Activated CD4-positive, alpha-beta T cell treated with anti-CD3 and anti-CD28 coated beads for 36 hours (primary cell): ENCODE data around the gene CHST9. TPM values are rescaled to one million over a fixed set of nuclear protein-coding genes. Genes with fewer than 3 reads are reported as not detected.

Experiments used
- ATAC-seq: fragments of 200-7000 bp; cut with Tn5 transposase; one replicate; pipeline ENCODE4 v1.10.0; 2021; ENCODE audit warnings: mild to moderate bottlenecking, moderate library complexity
- CTCF ChIA-PET: fragments of 350-600 bp; sonication (Branson Sonifier 250); formaldehyde crosslinking; loops from one replicate; lab custom pipeline; 2021; ENCODE audit warnings: antibody characterized with exemption; lab: Charles Lee
- POLR2A ChIA-PET: fragments of 350-600 bp; sonication (Branson Sonifier 250); formaldehyde crosslinking; loops from one replicate; lab custom pipeline; 2021; ENCODE audit warnings: antibody characterized with exemption, inconsistent platforms; lab: Charles Lee
- DNase-seq: peaks from one replicate; pipeline ENCODE4 v3.0.0-alpha.2; 2020
- H3K27ac Mint-ChIP-seq: one replicate; pipeline ENCODE4 v1.8.0; 2021; ENCODE audit warnings: mixed read lengths
- H3K27me3 Mint-ChIP-seq: one replicate; pipeline ENCODE4 v1.8.0; 2021; ENCODE audit warnings: mixed read lengths
- H3K36me3 Mint-ChIP-seq: one replicate; pipeline ENCODE4 v1.8.0; 2021; ENCODE audit warnings: low read depth, mixed read lengths
- H3K4me1 Mint-ChIP-seq: one replicate; pipeline ENCODE4 v1.8.0; 2021; ENCODE audit warnings: mixed read lengths
- H3K4me3 Mint-ChIP-seq: one replicate; pipeline ENCODE4 v1.8.0; 2021; ENCODE audit warnings: mild to moderate bottlenecking, moderate library complexity, mixed read lengths
- H3K9me3 Mint-ChIP-seq: one replicate; pipeline ENCODE4 v1.8.0; 2021; ENCODE audit warnings: low read depth, mixed read lengths
- intact Hi-C, 2 experiments: fragments of 100-400 bp; cut with DNase I in 1 of 2; cut with micrococcal nuclease in 1 of 2; formaldehyde crosslinking; loops; one replicate each; pipeline versions ENCODE4 v1.14.2 to v1.15.1; 2022 to 2024; cut with DNase I, micrococcal nuclease
- total RNA-seq, 2 experiments: library from RNA; stranded (reverse); gene quantifications; one replicate each; pipeline ENCODE4 v1.2.3, GENCODE V29; 2021

CHST9 gene
- total RNA-seq, 2 experiments from 2014 or later = not detected

GRCh38 chr18:27206411-27206810 lies 21.3 kb upstream of the CHST9 start:
- ChIA-PET POLR2A (no interaction called here), CTCF (no interaction called here)
- no peak overlapping the region for H3K4me3 Mint-ChIP-seq

DNA sequence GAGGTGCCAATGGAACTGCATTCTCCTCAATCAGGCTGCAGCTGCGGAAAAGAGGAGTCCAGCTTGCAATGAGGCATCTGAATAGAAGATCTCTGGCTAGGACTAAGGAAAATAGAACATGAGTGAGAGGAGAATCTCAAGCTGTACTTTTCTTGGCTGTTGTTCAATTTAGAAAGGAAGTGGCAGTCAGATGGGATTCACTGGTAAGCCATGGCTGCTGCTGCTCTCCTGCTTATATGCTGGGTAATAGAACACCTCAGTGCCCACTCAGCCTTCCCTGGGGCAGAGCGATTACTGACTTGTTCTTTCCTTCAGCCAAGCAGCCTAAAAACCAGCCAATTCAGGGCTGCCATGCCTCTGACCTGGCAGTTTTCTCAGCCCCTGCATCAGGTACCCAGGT lies 17.6 kb upstream of the CHST9 start:
- peaks cover 4% of the 10 kb centered on the region for H3K9me3 Mint-ChIP-seq
- CTCF ChIA-PET = interaction anchor here (0.8 kb wide), 1 partner anchor 38 kb away, joined by 3 read pairs; no protein-coding TSS in a partner anchor

More at GRCh38 chr18:27206411-27206810, 21.3 kb upstream of the CHST9 start:
- Mint-ChIP-seq H3K27me3 (no peaks in the 10 kb centered on the region), H3K4me1 (no peaks in the 10 kb centered on the region), H3K9me3 (peaks cover 5% of the 10 kb centered on the region), H3K36me3 (no peaks in the 10 kb centered on the region), H3K27ac (no peak overlapping the region)
- ATAC-seq = no peak
- intact Hi-C loops = no loop called here
- no peak for DNase-seq

DNA sequence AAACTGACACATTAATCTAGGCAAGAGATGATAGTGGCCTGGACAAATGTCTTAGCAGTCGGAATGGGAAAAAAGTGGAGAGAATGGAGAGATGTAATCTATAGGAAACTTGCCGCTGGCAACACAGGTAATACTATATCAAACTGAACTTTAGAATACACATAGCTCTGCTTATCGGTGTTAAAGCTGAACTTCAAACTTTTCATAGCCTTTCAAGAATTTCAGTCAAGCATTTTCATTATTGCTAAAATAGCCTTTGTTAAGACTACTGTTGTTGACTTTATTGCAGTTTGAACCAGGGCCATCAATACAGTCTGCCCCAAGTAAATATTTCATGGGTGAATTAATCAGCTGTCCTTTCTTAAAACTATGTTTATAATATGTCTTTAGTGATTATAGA lies 12.9 kb upstream of the CHST9 start:
- ChIA-PET CTCF (no interaction called here), POLR2A (no interaction called here)
- no peak overlapping the region for H3K27ac Mint-ChIP-seq
- H3K4me1 Mint-ChIP-seq = no peaks in the 10 kb centered on the region
- intact Hi-C loops = no loop called here
- no peaks in the 10 kb centered on the region for H3K36me3 Mint-ChIP-seq
- H3K27me3 Mint-ChIP-seq = no peaks in the 10 kb centered on the region
- ATAC-seq (no peak), DNase-seq (no peak)
- H3K9me3 Mint-ChIP-seq = peaks cover 7% of the 10 kb centered on the region
- no peak overlapping the region for H3K4me3 Mint-ChIP-seq

More for the DNA sequence above, 17.6 kb upstream of the CHST9 start:
- intact Hi-C loops = no loop called here
- no peak for ATAC-seq
- H3K27ac Mint-ChIP-seq = no peak overlapping the region
- no peaks in the 10 kb centered on the region for H3K36me3 Mint-ChIP-seq
- H3K27me3 Mint-ChIP-seq = no peaks in the 10 kb centered on the region
- no peak overlapping the region for H3K4me3 Mint-ChIP-seq
- POLR2A ChIA-PET = no interaction called here
- no peak for DNase-seq
- no peaks in the 10 kb centered on the region for H3K4me1 Mint-ChIP-seq

GRCh38 chr18:27188309-27188708 lies 3.2 kb upstream of the CHST9 start:
- intact Hi-C loops = no loop called here
- CTCF ChIA-PET = no interaction called here
- peaks cover 25% of the 10 kb centered on the region for H3K27me3 Mint-ChIP-seq
- POLR2A ChIA-PET = no interaction called here
- ATAC-seq (no peak), DNase-seq (no peak)
- peaks cover 5% of the 10 kb centered on the region for H3K9me3 Mint-ChIP-seq
- no peak overlapping the region for H3K27ac Mint-ChIP-seq
- H3K4me1 Mint-ChIP-seq = peaks cover 2% of the 10 kb centered on the region
- H3K4me3 Mint-ChIP-seq = no peak overlapping the region
- no peaks in the 10 kb centered on the region for H3K36me3 Mint-ChIP-seq

DNA sequence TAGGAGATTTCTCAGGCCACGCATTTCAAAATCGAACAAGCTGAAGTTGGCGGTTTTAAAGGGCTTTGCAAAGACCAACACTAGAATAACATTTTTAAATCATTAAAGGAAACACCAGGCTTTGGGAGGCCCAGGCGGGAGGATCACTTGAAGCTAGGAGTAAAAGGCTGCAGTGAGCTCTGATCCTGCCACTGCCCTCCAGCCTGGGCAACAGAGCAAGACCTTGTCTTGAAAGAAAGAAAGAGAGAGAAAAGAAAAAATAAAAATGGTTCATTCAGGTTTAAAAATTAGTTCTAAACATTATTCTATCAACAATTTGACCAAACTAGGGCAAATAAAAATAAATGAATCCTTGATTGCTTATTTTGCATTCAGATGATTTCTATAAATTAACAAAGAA lies 789 bp upstream of the CHST9 start:
- DNase-seq (no peak), ATAC-seq (no peak)
- ChIA-PET POLR2A (no interaction called here), CTCF (no interaction called here)
- H3K27ac Mint-ChIP-seq = no peak overlapping the region
- peaks cover 30% of the 10 kb centered on the region for H3K27me3 Mint-ChIP-seq
- H3K4me1 Mint-ChIP-seq = peaks cover 2% of the 10 kb centered on the region
- no peaks in the 10 kb centered on the region for H3K36me3 Mint-ChIP-seq
- no peak overlapping the region for H3K4me3 Mint-ChIP-seq
- intact Hi-C loops = no loop called here
- H3K9me3 Mint-ChIP-seq = no peaks in the 10 kb centered on the region

DNA sequence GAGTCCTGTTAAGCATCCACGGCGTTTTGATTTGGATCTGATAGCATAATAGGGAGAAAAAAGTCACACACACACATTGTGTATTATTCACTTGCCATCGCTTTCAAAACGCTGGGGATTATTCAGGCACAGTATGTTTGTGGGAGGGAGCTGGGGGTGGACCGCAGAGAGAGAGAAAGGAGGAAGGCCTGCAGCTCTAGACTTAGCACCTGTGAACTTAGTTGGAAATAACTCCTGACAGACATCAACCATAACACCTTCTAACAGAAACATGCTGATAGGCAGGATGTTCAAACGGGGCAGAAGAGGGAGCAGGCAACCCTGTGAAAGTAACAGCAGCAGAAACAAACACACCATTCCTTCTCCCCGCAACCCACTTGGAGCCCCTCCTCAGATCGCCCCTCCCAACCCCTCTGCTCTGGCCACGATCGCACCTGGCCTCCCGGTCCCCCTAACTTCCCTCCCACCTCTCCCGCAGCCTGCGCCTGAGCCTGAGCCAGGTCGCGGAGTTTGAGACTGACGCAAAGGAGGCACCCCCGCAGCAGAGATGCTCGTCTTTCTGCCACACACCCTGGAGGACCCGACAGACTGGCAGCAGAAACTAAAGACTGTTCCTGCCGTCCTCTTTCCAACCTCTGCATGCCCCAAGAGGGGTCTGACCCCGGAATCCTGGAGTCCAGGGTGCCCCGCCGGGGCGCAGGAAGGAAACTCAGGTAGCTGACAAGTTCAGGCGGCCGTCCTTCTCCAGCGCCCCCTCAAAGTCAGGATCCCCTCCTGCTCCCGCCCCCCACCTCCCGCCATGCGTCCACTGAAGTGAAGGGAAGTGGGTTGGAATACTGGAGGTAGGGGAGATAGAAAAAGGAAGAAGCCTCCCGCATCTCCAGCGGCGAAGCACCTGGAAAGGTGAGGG lies 738 bp downstream of the CHST9 start:
- intact Hi-C loops = loop anchor here in 1 of 2 experiments (5.0 kb wide), 1 partner anchor 48 kb away; no protein-coding TSS in a partner anchor
- no peak for DNase-seq
- Mint-ChIP-seq H3K27ac (no peak overlapping the region), H3K36me3 (no peaks in the 10 kb centered on the region), H3K4me1 (peaks cover 2% of the 10 kb centered on the region), H3K27me3 (peaks cover 27% of the 10 kb centered on the region), H3K4me3 (no peak overlapping the region), H3K9me3 (no peaks in the 10 kb centered on the region)
- ChIA-PET CTCF (no interaction called here), POLR2A (no interaction called here)
- ATAC-seq = no peak

DNA sequence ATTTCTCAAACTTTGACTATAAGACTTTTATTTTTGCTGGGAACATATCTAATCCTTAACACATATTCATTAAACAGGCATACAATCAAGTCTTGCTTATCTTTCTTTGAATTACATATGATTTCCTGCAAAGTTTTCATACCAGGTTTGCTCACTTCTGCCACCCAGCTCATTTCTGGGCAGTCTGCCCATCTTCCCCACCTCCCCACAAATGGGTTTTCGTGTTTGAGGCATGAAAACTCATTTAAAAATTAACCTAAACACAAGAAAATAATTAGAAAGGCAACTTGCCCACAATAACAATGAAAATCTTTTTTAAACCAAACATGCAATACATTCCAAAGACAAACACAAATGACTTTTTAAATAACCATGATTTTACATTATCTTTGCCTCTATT lies 3.4 kb downstream of the CHST9 start:
- POLR2A ChIA-PET = no interaction called here
- intact Hi-C loops = loop anchor here in 1 of 2 experiments (5.0 kb wide), 1 partner anchor 51 kb away; no protein-coding TSS in a partner anchor
- peaks cover 2% of the 10 kb centered on the region for H3K4me1 Mint-ChIP-seq
- H3K27me3 Mint-ChIP-seq = peaks cover 25% of the 10 kb centered on the region
- H3K9me3 Mint-ChIP-seq = no peaks in the 10 kb centered on the region
- CTCF ChIA-PET = no interaction called here
- no peak overlapping the region for H3K4me3 Mint-ChIP-seq
- H3K36me3 Mint-ChIP-seq = no peaks in the 10 kb centered on the region
- no peak for ATAC-seq
- H3K27ac Mint-ChIP-seq = no peak overlapping the region
- DNase-seq = no peak

DNA sequence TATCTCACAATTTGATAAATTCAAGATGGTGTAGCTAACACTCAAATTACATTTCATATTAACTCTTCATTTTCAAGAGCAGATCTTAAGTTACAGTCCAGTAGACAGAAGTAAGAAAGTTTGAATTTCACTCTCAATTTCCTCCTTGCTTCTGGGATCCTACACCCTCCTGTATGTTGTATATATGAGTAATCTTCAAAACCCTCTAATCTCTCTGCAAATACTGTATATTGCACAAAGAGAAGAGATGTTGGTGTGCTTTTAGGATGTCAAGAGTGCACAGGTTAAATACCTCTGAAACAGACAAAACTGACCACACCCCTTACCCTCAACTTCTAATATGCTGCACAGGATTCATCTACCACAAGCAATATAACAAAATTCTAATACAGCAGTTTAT lies 6.7 kb downstream of the CHST9 start:
- H3K36me3 Mint-ChIP-seq = no peaks in the 10 kb centered on the region
- H3K27ac Mint-ChIP-seq = no peak overlapping the region
- H3K4me1 Mint-ChIP-seq = no peaks in the 10 kb centered on the region
- H3K9me3 Mint-ChIP-seq = no peaks in the 10 kb centered on the region
- CTCF ChIA-PET = no interaction called here
- POLR2A ChIA-PET = no interaction called here
- no peak overlapping the region for H3K4me3 Mint-ChIP-seq
- ATAC-seq (no peak), DNase-seq (no peak)
- H3K27me3 Mint-ChIP-seq = peaks cover 6% of the 10 kb centered on the region
- intact Hi-C loops = no loop called here

GRCh38 chr18:27175914-27176313 lies 9.2 kb downstream of the CHST9 start:
- ChIA-PET POLR2A (no interaction called here), CTCF (no interaction called here)
- Mint-ChIP-seq H3K4me1 (no peaks in the 10 kb centered on the region), H3K4me3 (no peak overlapping the region), H3K9me3 (no peaks in the 10 kb centered on the region), H3K36me3 (no peaks in the 10 kb centered on the region), H3K27me3 (no peaks in the 10 kb centered on the region), H3K27ac (no peak overlapping the region)
- DNase-seq (no peak), ATAC-seq (no peak)
- intact Hi-C loops = no loop called here

DNA sequence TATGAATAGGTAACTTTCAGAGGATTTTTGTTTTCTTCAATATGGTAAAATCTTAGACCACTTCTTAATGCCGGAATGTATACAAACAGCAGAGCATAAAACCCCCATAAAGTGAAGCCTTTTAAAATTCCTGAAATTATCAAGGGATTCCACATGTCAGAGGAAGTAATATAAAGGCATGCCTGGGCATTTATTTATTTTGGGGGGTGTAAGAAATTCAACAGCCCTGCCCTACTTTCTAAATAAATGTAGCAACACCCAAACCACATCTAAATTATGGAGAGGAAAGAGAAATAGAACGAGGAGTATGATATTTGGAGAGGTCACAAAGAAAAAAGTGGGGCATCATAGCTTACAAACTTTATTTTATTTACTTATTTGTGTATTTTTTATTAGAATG lies 9.9 kb downstream of the CHST9 start:
- no peak overlapping the region for H3K27ac Mint-ChIP-seq
- H3K4me1 Mint-ChIP-seq = no peaks in the 10 kb centered on the region
- H3K4me3 Mint-ChIP-seq = no peak overlapping the region
- H3K9me3 Mint-ChIP-seq = no peaks in the 10 kb centered on the region
- intact Hi-C loops = no loop called here
- no peaks in the 10 kb centered on the region for H3K27me3 Mint-ChIP-seq
- ChIA-PET POLR2A (no interaction called here), CTCF (no interaction called here)
- ATAC-seq (no peak), DNase-seq (no peak)
- H3K36me3 Mint-ChIP-seq = no peaks in the 10 kb centered on the region

- H3K36me3 Mint-ChIP-seq = no peaks in the 10 kb centered on the region
- DNase-seq (no peak), ATAC-seq (no peak)
- intact Hi-C loops = no loop called here
- H3K4me3 Mint-ChIP-seq = no peak overlapping the region
- CTCF ChIA-PET = no interaction called here
- no peaks in the 10 kb centered on the region for H3K27me3 Mint-ChIP-seq
- POLR2A ChIA-PET = no interaction called here
- no peaks in the 10 kb centered on the region for H3K4me1 Mint-ChIP-seq
- peaks cover 4% of the 10 kb centered on the region for H3K9me3 Mint-ChIP-seq
- H3K27ac Mint-ChIP-seq = no peak overlapping the region
These were observed 13.1 kb downstream of the CHST9 start for GRCh38 chr18:27171993-27172392.

GRCh38 chr18:27165412-27165811 lies 19.7 kb downstream of the CHST9 start:
- Mint-ChIP-seq H3K36me3 (no peaks in the 10 kb centered on the region), H3K4me3 (no peak overlapping the region), H3K27ac (no peak overlapping the region), H3K27me3 (no peaks in the 10 kb centered on the region), H3K9me3 (peaks cover 20% of the 10 kb centered on the region), H3K4me1 (no peaks in the 10 kb centered on the region)
- intact Hi-C loops = no loop called here
- ChIA-PET CTCF (no interaction called here), POLR2A (no interaction called here)
- DNase-seq (no peak), ATAC-seq (no peak)
